Right atrium auricular region (tissue), 2 donors: Measurements from ENCODE around the gene FCGR3B. TPM values are rescaled to one million over a fixed set of nuclear protein-coding genes. Genes with fewer than 3 reads are reported as not detected.
"Not testable (repeated sequence)": the region's sequence is repeated elsewhere in the genome, so short reads cannot be mapped to it uniquely, and the experiment has no call there.

Experiments
- DNase-seq: peaks from one replicate; pipeline ENCODE4 v3.0.0-alpha.2; 2019; ENCODE audit warnings: low spot score
- H3K27ac ChIP-seq, 2 donors: fragments of 200-600 bp; sonication (generic); 1 replicate in 1 of 2; 2 replicates in 1 of 2; pipeline ENCODE4 v1.5.1; 2016 to 2019
- H3K27me3 ChIP-seq, 2 donors: fragments of 200-600 bp; sonication (generic); one replicate each; pipeline versions ENCODE4 v1.5.1 to v1.6.0; 2017 to 2019
- H3K36me3 ChIP-seq: fragments of 200-600 bp; sonication (generic); one replicate; pipeline ENCODE4 v1.5.1; 2016
- H3K4me1 ChIP-seq, 2 donors: fragments of 200-600 bp; sonication (generic); one replicate each; pipeline versions ENCODE4 v1.5.1 to v1.6.0; 2017 to 2019
- H3K4me3 ChIP-seq, 2 donors: fragments of 200-600 bp; sonication (generic); 1 replicate in 1 of 2; 2 replicates in 1 of 2; pipeline ENCODE4 v1.5.1; 2017 to 2019; ENCODE audit warnings: mild to moderate bottlenecking in 1 of 2, moderate library complexity in 1 of 2
- H3K9me3 ChIP-seq, 2 donors: fragments of 200-600 bp; sonication (generic); one replicate each; pipeline ENCODE4 v1.5.1; 2019
- CTCF ChIP-seq, 2 donors: fragments of 200-600 bp; sonication (generic); IDR thresholded peaks; one replicate each; pipeline ENCODE4 v1.5.1; 2019; ENCODE audit warnings: antibody characterized with exemption in 2 of 2
- total RNA-seq, 2 donors: library from RNA; depleted of rRNA; stranded (reverse); fragments of >200 nt; gene quantifications; one replicate each; pipeline ENCODE4 v1.1.0, GENCODE V29; 2016

Gene FCGR3B
- total RNA-seq = 1 to 10 TPM; 2.6 to 4.3 TPM

GRCh38 chr1:161631076-161631475 lies at the start of gene FCGR3B:
Gene FCGR3B (minus strand): TSS chr1:161631176. CDS start chr1:161631094, 82 bp downstream.
- no peaks in the 10 kb centered on the region for H3K4me1 ChIP-seq
- H3K27ac ChIP-seq = no peak within 1 kb of the TSS
- TF ChIP-seq CTCF (IDR thresholded peaks at IDR 0.05) = no peak
- H3K36me3 ChIP-seq = no peaks in the 10 kb centered on the region
- DNase-seq = no peak
- H3K27me3 ChIP-seq = no peaks in the 10 kb centered on the region
- H3K4me3 ChIP-seq = no peak within 1 kb of the TSS
- no peaks in the 10 kb centered on the region for H3K9me3 ChIP-seq

- H3K27ac ChIP-seq = no peak overlapping the region
- no peaks in the 10 kb centered on the region for H3K4me1 ChIP-seq
- no peak for TF ChIP-seq CTCF (IDR thresholded peaks at IDR 0.05)
- no peak for DNase-seq
- H3K9me3 ChIP-seq = no peaks in the 10 kb centered on the region
- H3K4me3 ChIP-seq = no peak overlapping the region
- H3K27me3 ChIP-seq = no peaks in the 10 kb centered on the region
- no peaks in the 10 kb centered on the region for H3K36me3 ChIP-seq
These were observed 47.5 kb upstream of the FCGR3B start for GRCh38 chr1:161678500-161678899.

- Histone ChIP-seq H3K4me3 (no peak overlapping the region), H3K27me3 (no peaks in the 10 kb centered on the region), H3K9me3 (no peaks in the 10 kb centered on the region), H3K4me1 (no peaks in the 10 kb centered on the region), H3K36me3 (no peaks in the 10 kb centered on the region), H3K27ac (no peak overlapping the region)
- no peak for DNase-seq
- no peak for TF ChIP-seq CTCF (IDR thresholded peaks at IDR 0.05)
These were observed 46.1 kb upstream of the FCGR3B start for GRCh38 chr1:161676958-161677689.

GRCh38 chr1:161676441-161676840 lies 45.5 kb upstream of the FCGR3B start:
- H3K27me3 ChIP-seq = no peaks in the 10 kb centered on the region
- H3K4me1 ChIP-seq = no peaks in the 10 kb centered on the region
- no peak overlapping the region for H3K27ac ChIP-seq
- no peaks in the 10 kb centered on the region for H3K36me3 ChIP-seq
- TF ChIP-seq CTCF (IDR thresholded peaks at IDR 0.05) = no peak
- H3K4me3 ChIP-seq = no peak overlapping the region
- DNase-seq = no peak
- H3K9me3 ChIP-seq = no peaks in the 10 kb centered on the region

GRCh38 chr1:161674908-161675307 lies 43.9 kb upstream of the FCGR3B start:
- not testable (repeated sequence) for H3K36me3 ChIP-seq, DNase-seq, H3K27ac ChIP-seq

GRCh38 chr1:161674447-161674846 lies 43.5 kb upstream of the FCGR3B start:
- H3K27ac ChIP-seq, H3K9me3 ChIP-seq, H3K36me3 ChIP-seq, H3K4me1 ChIP-seq, H3K27me3 ChIP-seq, H3K4me3 ChIP-seq, DNase-seq: not testable (repeated sequence)

More at GRCh38 chr1:161674908-161675307, 43.9 kb upstream of the FCGR3B start:
- not testable (repeated sequence) for H3K27me3 ChIP-seq, H3K4me1 ChIP-seq, H3K4me3 ChIP-seq, H3K9me3 ChIP-seq

GRCh38 chr1:161673437-161673836 lies 42.5 kb upstream of the FCGR3B start:
- H3K4me1 ChIP-seq = not testable (repeated sequence)

GRCh38 chr1:161671045-161672020 lies 40.4 kb upstream of the FCGR3B start:
- not testable (repeated sequence) for H3K27ac ChIP-seq, H3K27me3 ChIP-seq, H3K4me3 ChIP-seq, H3K4me1 ChIP-seq, H3K36me3 ChIP-seq, DNase-seq, H3K9me3 ChIP-seq

More at GRCh38 chr1:161673437-161673836, 42.5 kb upstream of the FCGR3B start:
- not testable (repeated sequence) for H3K36me3 ChIP-seq, H3K9me3 ChIP-seq, DNase-seq, H3K27me3 ChIP-seq, H3K27ac ChIP-seq, H3K4me3 ChIP-seq

GRCh38 chr1:161664689-161665088 lies 33.7 kb upstream of the FCGR3B start:
- H3K4me3 ChIP-seq, H3K4me1 ChIP-seq, H3K27me3 ChIP-seq, H3K27ac ChIP-seq, H3K36me3 ChIP-seq, DNase-seq, H3K9me3 ChIP-seq: not testable (repeated sequence)

- DNase-seq, H3K4me1 ChIP-seq, H3K27ac ChIP-seq, H3K27me3 ChIP-seq, H3K36me3 ChIP-seq, H3K4me3 ChIP-seq, H3K9me3 ChIP-seq: not testable (repeated sequence)
These were observed 32.6 kb upstream of the FCGR3B start for GRCh38 chr1:161663569-161663968.
